ENCODE data around the gene CERT1.

DNA sequence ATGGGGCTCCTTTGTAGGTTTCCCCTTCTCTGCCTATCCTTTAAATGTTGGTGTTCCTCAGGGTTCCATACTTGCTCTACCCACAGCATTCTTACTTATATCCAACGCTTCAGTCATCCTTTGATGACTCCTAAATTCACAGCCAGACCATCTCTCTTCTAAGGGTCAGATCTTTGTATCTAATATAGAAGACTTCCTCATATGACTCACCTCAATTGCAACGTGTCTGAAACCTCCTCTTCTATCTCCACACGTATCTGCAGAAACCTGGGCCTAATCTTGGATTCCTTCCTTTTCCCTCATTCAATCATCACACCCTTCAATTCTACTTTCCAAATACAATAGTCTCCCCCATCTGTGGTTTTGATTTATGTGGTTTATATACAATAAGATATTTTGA is 106.1 kb downstream of the CERT1 start:
- TF ChIP-seq GLI2 (tag by site-specific recombination; IDR thresholded peaks at IDR 0.05; ENCODE audit: borderline replicate concordance, low read depth) (no peak), ZNF48 (tag by site-specific recombination; IDR thresholded peaks at IDR 0.05) (no peak), ZNF624 (tag by site-specific recombination; IDR thresholded peaks at IDR 0.05) (no peak), TRIM28 (IDR thresholded peaks at IDR 0.05; ENCODE audit: borderline replicate concordance, low read length) (no peak), ZNF610 (tag by site-specific recombination; IDR thresholded peaks at IDR 0.05; ENCODE audit: borderline replicate concordance) (no peak), BCL11A (tag by site-specific recombination; IDR thresholded peaks at IDR 0.05; ENCODE audit: low read depth) (no peak), ZNF274 (IDR thresholded peaks at IDR 0.05; ENCODE audit: low read length) (no peak), ZNF274 (tag by site-specific recombination; IDR thresholded peaks at IDR 0.05; ENCODE audit: borderline replicate concordance) (no peak), ZNF114 (tag by site-specific recombination; IDR thresholded peaks at IDR 0.05) (no peak), ZNF214 (tag by site-specific recombination; IDR thresholded peaks at IDR 0.05; ENCODE audit: borderline replicate concordance) (no peak)
- TF ChIP-seq, protein P1, sequence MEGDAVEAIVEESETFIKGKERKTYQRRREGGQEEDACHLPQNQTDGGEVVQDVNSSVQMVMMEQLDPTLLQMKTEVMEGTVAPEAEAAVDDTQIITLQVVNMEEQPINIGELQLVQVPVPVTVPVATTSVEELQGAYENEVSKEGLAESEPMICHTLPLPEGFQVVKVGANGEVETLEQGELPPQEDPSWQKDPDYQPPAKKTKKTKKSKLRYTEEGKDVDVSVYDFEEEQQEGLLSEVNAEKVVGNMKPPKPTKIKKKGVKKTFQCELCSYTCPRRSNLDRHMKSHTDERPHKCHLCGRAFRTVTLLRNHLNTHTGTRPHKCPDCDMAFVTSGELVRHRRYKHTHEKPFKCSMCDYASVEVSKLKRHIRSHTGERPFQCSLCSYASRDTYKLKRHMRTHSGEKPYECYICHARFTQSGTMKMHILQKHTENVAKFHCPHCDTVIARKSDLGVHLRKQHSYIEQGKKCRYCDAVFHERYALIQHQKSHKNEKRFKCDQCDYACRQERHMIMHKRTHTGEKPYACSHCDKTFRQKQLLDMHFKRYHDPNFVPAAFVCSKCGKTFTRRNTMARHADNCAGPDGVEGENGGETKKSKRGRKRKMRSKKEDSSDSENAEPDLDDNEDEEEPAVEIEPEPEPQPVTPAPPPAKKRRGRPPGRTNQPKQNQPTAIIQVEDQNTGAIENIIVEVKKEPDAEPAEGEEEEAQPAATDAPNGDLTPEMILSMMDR (tag by site-specific recombination; IDR thresholded peaks at IDR 0.05), result no peak
- TF ChIP-seq, protein P2, sequence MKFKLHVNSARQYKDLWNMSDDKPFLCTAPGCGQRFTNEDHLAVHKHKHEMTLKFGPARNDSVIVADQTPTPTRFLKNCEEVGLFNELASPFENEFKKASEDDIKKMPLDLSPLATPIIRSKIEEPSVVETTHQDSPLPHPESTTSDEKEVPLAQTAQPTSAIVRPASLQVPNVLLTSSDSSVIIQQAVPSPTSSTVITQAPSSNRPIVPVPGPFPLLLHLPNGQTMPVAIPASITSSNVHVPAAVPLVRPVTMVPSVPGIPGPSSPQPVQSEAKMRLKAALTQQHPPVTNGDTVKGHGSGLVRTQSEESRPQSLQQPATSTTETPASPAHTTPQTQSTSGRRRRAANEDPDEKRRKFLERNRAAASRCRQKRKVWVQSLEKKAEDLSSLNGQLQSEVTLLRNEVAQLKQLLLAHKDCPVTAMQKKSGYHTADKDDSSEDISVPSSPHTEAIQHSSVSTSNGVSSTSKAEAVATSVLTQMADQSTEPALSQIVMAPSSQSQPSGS (tag by site-specific recombination; IDR thresholded peaks at IDR 0.05; ENCODE audit: low read depth), result no peak
- TF ChIP-seq, protein P3, sequence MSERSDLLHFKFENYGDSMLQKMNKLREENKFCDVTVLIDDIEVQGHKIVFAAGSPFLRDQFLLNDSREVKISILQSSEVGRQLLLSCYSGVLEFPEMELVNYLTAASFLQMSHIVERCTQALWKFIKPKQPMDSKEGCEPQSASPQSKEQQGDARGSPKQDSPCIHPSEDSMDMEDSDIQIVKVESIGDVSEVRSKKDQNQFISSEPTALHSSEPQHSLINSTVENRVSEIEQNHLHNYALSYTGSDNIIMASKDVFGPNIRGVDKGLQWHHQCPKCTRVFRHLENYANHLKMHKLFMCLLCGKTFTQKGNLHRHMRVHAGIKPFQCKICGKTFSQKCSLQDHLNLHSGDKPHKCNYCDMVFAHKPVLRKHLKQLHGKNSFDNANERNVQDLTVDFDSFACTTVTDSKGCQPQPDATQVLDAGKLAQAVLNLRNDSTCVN (tag by site-specific recombination; optimal IDR thresholded peaks at IDR 0.05), result no peak

All from HEK293 (cell line).